GM12801 (cell line): Measurements from ENCODE around the gene DRAM2.

ENCODE experiments used
- TF ChIP-seq, protein P1 (sequence below): IDR thresholded peaks from one replicate; pipeline ENCODE4 v1.5.1; 2011; ENCODE audit warnings: control low read depth; ENCODE audit not compliant: insufficient read length; ENCODE audit errors: extremely low read depth

Gene DRAM2

DNA sequence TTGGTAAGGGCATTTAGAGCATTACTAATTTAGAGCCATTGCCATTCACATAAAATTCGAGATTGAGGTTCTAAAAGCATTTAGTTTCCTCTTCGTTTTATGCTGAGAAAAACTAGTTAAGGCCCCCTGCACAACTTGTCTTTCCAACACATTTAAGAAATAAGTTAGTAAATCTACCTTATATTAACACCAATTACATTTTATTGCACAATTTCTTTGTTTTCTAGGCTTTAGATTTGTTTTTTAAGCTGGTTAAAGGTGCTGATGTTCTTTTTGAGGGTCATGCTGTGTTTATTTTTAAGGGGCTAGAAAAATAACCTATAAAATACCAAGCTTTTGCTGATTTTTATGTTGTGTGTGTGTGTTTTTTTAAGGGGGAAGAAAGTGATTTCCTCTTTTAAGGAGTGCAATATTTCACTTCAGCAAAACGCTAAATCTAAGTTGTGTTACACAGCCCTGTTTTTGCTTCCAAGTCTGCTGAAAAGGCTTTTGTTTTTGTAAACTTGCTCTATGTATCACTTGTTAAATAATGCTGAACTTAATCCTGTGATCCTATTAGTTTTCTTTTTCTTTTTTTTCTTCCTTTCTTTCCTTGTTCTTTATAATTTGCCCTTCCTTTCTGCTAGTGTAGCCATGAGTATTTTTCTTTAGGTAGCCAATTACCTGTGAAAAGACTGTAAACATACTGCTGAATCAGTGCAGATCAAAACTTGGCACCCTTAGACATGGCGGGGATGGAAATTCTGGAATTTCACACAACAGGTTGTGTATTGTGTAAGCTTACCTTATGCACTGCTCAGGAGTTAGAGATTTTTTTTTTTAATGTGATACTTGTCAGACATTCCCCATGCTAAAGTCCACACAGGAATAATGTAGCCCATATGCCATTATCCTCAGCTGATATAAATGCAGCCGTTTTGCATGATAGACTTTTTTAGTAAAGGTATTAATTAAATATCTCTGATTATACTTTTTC lies 1.6 kb upstream of the DRAM2 start:
- TF ChIP-seq, protein P1, sequence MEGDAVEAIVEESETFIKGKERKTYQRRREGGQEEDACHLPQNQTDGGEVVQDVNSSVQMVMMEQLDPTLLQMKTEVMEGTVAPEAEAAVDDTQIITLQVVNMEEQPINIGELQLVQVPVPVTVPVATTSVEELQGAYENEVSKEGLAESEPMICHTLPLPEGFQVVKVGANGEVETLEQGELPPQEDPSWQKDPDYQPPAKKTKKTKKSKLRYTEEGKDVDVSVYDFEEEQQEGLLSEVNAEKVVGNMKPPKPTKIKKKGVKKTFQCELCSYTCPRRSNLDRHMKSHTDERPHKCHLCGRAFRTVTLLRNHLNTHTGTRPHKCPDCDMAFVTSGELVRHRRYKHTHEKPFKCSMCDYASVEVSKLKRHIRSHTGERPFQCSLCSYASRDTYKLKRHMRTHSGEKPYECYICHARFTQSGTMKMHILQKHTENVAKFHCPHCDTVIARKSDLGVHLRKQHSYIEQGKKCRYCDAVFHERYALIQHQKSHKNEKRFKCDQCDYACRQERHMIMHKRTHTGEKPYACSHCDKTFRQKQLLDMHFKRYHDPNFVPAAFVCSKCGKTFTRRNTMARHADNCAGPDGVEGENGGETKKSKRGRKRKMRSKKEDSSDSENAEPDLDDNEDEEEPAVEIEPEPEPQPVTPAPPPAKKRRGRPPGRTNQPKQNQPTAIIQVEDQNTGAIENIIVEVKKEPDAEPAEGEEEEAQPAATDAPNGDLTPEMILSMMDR = no peak

DNA sequence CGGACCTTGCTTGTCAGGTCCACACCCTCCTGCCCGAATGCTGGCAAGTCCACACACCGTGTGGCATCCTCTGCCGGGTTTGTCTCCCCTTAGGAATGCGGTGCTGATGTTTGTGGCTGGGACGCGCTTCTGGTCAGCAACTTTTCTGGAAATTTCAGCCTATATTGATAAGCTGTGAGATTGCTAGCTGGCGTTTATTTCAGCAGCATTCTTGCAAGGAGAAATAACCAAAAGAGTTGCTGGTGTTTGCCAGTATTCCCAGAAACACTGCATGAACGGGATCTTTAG lies 731 bp upstream of the DRAM2 start:
- TF ChIP-seq, protein P1 = no peak

DNA sequence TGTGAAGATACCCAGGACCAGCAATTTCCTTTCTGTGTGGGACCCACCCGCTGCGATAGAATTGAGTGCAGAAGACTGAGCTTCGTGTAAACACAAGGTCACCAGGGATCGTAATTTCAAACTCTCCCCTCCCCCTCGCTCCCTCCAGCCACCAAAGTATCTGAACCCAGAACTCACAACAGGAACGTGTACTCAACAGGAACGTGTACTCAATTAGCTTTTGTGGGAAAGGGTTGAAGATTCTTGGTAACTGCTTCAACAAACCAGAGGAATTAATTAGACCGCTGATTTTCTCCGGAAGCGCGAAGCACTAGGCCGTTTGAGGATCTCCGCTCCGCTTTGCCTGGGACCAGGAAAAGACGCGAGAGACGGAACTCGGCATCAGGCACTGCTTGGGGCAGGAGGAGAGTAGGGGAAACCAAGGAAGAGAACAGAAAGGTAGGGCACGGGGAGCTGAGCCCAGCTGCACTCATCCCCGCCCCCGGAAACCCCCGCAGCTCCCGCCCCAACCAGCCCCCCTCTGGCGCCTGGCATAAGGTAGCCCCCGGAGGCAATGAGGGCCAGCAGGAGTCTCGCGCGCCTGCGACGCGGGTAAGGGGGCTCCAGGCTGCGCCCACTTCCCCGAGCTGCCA lies 453 bp downstream of the DRAM2 start:
- TF ChIP-seq, protein P1 = no peak

- TF ChIP-seq, protein P1 = no peak
These were observed 6.0 kb downstream of the DRAM2 start for GRCh38 chr1:111133866-111134265.

- TF ChIP-seq, protein P1 = no peak
These were observed 8.2 kb downstream of the DRAM2 start for GRCh38 chr1:111131693-111132092.

DNA sequence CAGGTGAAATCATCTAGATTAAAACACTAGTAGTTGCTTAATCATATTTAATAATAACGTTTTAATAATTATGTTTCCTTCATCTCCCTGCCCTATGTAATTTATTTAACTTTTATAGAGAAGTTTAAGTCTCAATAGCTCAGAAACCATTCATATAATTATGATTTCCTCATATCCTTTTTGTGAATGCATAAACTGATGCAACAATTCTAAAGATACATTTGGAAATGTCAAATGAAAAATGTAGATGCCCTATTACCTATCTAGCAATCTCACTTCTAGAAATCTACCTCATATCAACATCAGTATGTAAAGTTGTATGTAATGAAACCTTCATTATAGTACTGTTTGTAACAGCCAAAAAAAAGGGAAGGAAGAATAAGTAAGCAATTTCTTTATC lies 10.5 kb downstream of the DRAM2 start:
- TF ChIP-seq, protein P1 = no peak

DNA sequence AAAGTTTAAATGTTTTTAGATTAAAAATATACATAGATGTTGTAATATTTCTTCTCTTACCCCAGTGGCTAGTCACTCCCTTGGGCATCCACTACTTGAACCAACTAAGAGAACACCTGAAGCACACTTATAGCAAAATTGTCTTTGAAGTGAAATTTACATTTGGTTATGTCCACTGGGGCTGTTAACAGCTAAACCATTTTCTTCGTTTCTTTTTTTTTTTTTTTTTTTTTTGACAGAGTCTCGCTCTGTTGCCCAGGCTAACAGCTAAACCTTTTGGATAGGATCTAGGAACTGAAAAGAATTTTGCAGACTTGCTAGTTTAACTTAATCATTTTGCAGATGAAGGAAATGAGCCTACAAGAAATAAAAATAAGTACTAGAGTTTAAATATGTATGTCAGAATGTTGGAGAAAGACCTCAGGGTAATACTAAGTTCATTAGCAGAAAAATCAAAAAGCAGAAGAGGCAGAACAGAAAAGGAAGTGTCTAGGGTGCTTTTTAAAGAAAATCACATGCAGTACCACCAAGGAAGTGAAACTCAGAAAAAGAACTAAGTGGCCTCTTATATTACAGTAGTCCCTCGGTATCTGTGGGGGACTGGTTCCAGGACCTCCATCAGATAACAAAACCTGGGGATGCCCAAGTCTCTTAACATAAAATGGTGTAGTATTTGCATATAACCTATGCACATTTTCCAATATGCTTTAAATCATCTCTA lies 11.8 kb downstream of the DRAM2 start:
- TF ChIP-seq, protein P1 = no peak
